HG03378 (cell line): ENCODE measurements around the gene DNAJA2.
A peak's percentile ranks its signal among the peaks of the same experiment; 100 is the strongest.
"Not testable (repeated sequence)": the region's sequence is repeated elsewhere in the genome, so short reads cannot be mapped to it uniquely, and the experiment has no call there.

ENCODE experiments used
- ATAC-seq: cut with Tn5 transposase; IDR thresholded peaks from one replicate; pipeline ENCODE4 v1.9.1; 2021; ENCODE audit warnings: mild to moderate bottlenecking, moderate library complexity; ENCODE audit not compliant: unreplicated experiment

DNAJA2 gene

GRCh38 chr16:46973207-46973995 lies at the start of gene DNAJA2:
Gene DNAJA2, minus strand, starts transcription at chr16:46973674. Its CDS starts 102 bp downstream, at chr16:46973572.
- ATAC-seq: peak; percentile 61

GRCh38 chr16:47019568-47019967 lies 46.1 kb upstream of the DNAJA2 start:
- ATAC-seq: no peak

GRCh38 chr16:47018223-47018891 lies 44.9 kb upstream of the DNAJA2 start:
- peak; percentile 99 for ATAC-seq

GRCh38 chr16:47017636-47018035 lies 44.2 kb upstream of the DNAJA2 start:
- no peak for ATAC-seq

- peak; percentile 45 for ATAC-seq
These were observed 43.2 kb upstream of the DNAJA2 start for GRCh38 chr16:47016700-47017133.

GRCh38 chr16:47013910-47014309 lies 40.4 kb upstream of the DNAJA2 start:
- ATAC-seq: no peak

GRCh38 chr16:47013172-47013571 lies 39.7 kb upstream of the DNAJA2 start:
- no peak for ATAC-seq

- ATAC-seq: not testable (repeated sequence)
These were observed 37.3 kb upstream of the DNAJA2 start for GRCh38 chr16:47010812-47011211.

GRCh38 chr16:47008612-47009011 lies 35.1 kb upstream of the DNAJA2 start:
- no peak for ATAC-seq

GRCh38 chr16:47008174-47008573 lies 34.7 kb upstream of the DNAJA2 start:
- ATAC-seq: no peak

- no peak for ATAC-seq
These were observed 31.2 kb upstream of the DNAJA2 start for GRCh38 chr16:47004652-47005051.

GRCh38 chr16:47000066-47000465 lies 26.6 kb upstream of the DNAJA2 start:
- ATAC-seq: not testable (repeated sequence)

GRCh38 chr16:46997844-46998243 lies 24.4 kb upstream of the DNAJA2 start:
- ATAC-seq: no peak

GRCh38 chr16:46996952-46997458 lies 23.5 kb upstream of the DNAJA2 start:
- ATAC-seq: no peak

GRCh38 chr16:46996391-46996790 lies 22.9 kb upstream of the DNAJA2 start:
- no peak for ATAC-seq

- ATAC-seq: no peak
These were observed 18.5 kb upstream of the DNAJA2 start for GRCh38 chr16:46991729-46992704.

GRCh38 chr16:46986896-46987295 lies 13.4 kb upstream of the DNAJA2 start:
- no peak for ATAC-seq

GRCh38 chr16:46986438-46986837 lies 13.0 kb upstream of the DNAJA2 start:
- ATAC-seq: no peak

- ATAC-seq: no peak
These were observed 8.9 kb upstream of the DNAJA2 start for GRCh38 chr16:46982335-46982734.

- no peak for ATAC-seq
These were observed 7.5 kb upstream of the DNAJA2 start for GRCh38 chr16:46980926-46981325.

- no peak for ATAC-seq
These were observed 3.1 kb upstream of the DNAJA2 start for GRCh38 chr16:46976550-46976949.
